Thyroid gland (tissue), 4 donors: ENCODE measurements around the gene HRG.

Experiments used
- CTCF ChIP-seq, 6 experiments: fragments of 200-600 bp in 3 of 6; fragments of 450-650 bp in 3 of 6; sonication (generic) in 3 of 6; IDR thresholded peaks; one replicate each; pipeline ENCODE4 v1.5.1; 2016 to 2019; ENCODE audit warnings: antibody characterized with exemption in 6 of 6, mild to moderate bottlenecking in 2 of 6, inconsistent platforms in 1 of 6, moderate library complexity in 1 of 6
- POLR2A ChIP-seq, 2 donors: fragments of 450-650 bp; IDR thresholded peaks; one replicate each; pipeline ENCODE4 v1.6.1; 2017; ENCODE audit warnings: antibody characterized with exemption in 2 of 2, mild to moderate bottlenecking in 2 of 2, moderate library complexity in 1 of 2

GRCh38 chr3:186648851-186649250 is 17.0 kb upstream of the HRG start:
- no peak for TF ChIP-seq CTCF (IDR thresholded peaks at IDR 0.05)
- TF ChIP-seq POLR2A (IDR thresholded peaks at IDR 0.05): no peak
